SIG-M5 treated with dmso at 0.1 percent for 504 hours (cell line): Measurements from ENCODE around the gene MEGF6.

Experiments
- DNase-seq: peaks from one replicate; lab custom pipeline; 2025; ENCODE audit not compliant: unreplicated experiment; lab: John Stamatoyannopoulos, UW

MEGF6 gene

GRCh38 chr1:3610527-3611169 is 660 bp downstream of the MEGF6 start:
- no peak for DNase-seq

DNA sequence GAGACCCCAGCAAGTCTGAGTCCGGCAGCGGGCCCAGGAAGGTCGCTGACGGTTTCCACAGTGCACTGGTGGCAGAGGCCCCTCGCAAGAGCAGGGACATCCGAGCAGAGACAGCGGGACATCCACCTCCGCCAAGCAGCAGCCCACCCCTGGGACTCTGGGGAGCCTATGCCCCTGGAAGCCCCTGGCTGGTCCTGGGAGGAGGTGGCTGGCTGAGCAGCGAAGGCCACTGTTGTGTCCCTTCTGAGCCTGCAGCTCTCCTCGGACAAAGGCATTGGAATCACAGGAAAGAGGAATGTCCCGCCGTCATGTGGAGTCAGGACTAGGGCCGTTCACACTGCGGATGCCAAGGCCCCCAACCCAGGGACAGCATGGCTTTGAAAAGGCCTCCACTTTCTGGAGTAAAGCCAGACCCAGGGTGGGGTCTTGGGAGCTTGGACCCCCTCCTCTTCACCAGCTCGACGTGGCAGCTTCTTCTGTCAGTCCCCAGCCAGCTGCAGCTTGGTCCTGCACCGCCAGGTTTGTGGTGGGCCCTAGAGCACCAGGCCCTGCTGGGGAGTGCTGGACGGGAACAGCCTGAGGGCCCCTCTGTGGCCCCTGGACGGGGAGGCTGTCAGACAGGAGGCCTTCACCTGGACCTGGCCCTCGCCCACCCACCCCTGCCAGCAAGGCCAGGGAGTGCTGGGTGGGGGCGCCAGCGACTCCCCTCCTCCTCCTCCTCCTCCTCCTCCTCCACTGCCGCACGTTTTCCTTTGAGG is 1.4 kb downstream of the MEGF6 start:
- no peak for DNase-seq

DNA sequence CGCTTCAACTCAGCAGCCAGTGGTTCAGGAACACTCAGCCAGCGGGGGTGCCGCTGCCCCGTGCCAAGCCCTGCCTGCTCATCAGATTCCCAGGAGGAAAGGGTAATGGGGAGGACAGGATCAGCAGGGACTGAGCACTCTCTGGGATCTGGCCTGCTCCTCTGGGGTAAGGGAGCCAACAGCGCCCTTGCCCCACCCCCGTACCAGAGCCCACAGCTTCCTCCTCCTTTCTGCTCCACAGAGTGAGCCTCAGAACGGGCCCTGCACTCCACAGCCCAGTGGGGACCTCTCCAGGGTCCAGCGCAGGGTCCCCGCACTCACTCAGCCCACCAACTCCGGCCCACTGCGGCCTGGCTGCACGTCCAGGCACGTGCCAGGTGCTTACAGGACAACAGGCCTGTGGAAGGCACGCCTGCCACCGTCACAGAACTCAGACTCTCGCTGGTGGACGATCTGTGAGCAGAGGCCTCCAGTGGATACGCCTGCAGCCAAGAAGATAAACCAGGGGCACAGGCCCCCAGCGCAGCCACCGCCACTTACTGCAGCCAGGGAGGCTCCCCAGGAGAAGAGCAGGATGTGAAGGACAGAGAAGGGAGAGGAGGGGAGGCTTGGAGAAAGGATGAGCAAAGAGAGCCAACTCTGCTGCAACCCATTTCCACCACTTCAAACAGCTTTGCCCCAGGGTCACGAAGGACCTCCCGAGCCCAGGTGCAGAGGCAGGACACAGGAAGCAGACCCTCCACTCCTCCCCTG is 2.1 kb downstream of the MEGF6 start:
- DNase-seq, result no peak

DNA sequence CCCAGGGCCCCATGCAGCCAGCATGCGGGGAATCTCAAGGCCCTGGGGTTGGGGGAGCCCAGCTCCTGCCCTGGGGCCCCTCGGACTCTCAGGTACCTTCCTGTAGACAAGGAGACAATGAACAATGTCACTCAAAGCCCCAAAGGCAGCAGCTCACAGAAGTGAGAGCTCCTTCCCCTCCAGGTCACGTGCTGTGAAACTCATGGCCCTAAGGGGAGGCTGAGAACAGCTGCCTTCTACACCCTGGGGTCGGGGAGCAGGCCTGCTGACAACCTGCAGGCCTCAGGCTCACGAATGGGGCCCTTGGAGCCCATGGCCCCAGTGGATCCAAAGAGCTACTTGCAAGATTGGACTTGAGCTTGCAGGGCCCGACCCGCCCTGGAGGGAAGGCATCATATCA is 3.2 kb downstream of the MEGF6 start:
- no peak for DNase-seq

DNA sequence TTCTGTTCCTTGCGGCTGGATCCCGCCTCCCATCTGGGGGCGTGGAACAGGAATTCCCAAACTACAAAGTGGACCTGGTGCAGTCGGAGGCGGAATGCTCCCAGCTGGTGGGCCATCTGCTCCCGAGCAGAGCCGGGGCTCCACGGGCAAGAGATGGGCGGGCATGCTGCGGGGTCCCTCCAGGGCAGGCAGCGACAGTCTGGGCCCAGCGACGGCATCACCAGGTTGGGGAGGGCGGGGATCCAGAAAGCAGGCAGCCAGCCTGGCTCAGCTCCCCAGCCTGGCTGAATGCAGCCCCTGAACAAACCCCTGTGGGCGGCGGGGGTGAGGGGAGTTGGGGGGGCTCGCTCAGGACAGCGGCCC is 3.6 kb downstream of the MEGF6 start:
- no peak for DNase-seq

GRCh38 chr1:3606779-3607702 is 4.3 kb downstream of the MEGF6 start:
- no peak for DNase-seq

DNA sequence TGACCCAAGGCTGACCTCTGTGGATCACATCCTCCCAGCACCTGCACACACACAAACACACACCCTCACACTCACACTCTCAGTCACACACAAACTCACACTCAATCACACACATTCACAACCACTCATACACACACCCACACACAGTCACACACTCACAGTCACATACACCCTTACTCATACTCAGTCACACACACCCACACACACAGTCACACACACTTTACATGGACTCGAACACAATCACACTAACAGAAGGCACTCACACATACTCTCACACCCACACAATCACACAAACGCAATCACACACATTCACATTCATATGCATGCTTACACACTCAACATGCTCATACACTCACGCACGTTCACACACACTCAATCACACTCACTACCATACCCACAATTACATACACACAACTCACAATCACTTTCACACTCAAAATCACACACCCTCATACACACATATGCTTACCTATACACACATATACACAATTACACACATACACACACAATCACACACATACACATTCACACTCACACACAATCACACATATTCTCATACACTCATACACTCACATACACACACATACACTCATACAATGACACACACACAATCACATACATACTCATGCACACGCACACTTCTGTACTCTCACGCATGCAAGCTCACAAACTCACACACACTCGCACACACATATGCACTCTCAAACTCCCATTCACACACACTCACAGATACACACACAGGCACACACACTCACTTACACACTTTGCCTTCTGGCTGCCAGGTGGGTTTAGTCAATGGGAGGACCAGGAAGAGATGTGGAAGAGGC is 6.1 kb downstream of the MEGF6 start:
- no peak for DNase-seq

GRCh38 chr1:3604468-3604974 is 6.8 kb downstream of the MEGF6 start:
- no peak for DNase-seq

DNA sequence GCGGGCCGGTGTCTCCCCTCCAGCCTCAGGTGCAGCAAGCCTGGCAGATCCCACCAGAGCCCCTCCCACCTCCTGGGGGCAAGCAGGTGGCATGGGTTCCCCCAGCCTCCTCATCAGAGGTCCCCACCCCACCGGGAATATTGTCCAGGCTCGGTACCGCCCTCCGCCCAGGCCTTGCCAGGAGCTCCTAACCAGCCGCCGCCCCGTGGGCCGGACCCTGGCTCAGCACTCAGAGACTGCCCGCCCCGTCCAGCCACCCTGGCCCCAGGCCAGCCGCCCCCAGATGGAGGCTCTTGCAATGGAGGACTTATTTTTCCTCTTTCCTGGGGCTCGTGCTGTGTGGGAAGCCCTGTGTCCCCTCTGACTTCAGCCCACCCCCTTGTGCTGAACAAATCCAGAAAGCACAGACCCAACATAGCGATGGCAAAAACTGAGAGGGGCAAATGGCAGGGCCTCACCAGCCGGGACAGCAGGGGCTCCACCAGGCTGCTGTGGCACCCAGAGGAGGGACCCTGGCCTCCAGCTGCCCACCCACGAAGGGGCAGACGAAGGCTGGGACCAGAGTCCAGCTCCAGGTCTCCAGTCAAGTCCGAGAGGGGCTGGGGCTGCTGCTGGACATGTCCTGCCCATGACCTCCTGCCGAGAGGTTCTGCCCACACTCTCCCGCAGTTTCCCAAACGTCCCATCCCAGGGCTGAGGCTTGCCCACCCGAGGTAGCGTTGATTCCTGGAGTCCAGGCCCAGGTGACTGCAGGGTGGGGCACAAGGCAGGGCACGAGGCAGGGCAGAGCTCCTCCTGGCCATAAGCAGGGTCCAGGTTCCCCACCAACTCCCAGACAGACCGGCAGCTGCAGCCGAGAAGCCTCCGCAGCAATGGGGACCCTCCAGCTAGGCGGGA is 7.5 kb downstream of the MEGF6 start:
- DNase-seq, result no peak

DNA sequence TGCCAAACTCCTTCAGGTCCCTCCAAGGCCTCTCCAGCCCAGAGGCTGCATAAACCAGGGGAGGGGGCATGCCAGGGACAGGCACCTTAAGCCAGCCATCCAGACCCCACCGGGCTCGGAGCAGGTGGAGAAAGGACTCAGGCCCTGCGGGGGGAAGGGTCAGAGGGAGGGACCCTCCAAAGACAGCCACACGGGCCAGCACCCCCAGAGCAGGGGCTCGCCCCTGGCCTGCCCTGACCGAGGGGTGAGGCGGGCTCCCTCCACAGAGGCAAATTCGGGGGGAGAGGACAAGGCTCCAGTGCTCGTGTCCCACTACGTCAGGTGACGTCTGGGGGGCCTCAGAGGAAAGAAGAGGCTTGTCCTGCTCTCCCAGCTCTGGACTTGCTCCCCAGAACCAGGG is 8.2 kb downstream of the MEGF6 start:
- DNase-seq, result no peak

DNA sequence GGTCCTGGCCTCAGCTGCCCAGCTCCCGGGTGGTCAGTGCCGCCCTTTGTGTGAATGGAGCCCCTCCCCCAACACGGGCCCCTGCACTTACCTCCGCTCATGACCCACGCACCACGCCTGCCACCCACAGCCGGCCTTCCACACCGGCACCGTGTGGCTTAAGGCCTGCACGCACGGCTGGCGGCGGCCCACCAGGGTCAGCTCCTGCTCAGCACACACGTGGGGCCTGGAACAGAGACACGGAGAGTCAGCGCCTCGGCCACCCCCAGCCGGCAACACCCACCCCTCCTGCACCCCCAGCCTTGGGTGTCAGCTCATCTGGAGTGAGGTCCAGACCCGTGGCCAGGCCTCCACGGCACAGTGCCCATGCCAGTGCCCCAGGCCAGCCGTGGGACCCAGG is 8.9 kb downstream of the MEGF6 start:
- no peak for DNase-seq

- DNase-seq, result no peak
These were observed 9.6 kb downstream of the MEGF6 start for GRCh38 chr1:3601743-3602142.

DNA sequence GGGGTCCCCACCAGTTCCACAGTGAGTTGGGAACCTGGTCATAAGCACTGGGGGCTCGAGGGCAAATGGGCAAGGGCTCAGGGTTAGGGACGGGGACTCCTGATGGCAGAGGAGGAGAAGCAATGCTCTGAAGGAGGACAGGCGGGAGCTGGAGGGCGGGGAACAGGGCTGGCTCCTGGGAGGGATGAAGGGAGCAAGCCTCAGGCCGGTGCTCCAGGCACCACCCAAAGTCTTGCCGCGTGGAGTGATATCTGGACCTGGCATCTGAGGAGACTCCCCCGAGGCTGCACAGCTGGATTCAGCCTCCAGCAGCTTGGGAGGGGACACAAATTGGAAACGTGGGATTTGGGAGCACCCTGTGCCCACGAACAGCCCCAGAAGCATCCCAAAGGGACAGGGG is 11.0 kb downstream of the MEGF6 start:
- no peak for DNase-seq

DNA sequence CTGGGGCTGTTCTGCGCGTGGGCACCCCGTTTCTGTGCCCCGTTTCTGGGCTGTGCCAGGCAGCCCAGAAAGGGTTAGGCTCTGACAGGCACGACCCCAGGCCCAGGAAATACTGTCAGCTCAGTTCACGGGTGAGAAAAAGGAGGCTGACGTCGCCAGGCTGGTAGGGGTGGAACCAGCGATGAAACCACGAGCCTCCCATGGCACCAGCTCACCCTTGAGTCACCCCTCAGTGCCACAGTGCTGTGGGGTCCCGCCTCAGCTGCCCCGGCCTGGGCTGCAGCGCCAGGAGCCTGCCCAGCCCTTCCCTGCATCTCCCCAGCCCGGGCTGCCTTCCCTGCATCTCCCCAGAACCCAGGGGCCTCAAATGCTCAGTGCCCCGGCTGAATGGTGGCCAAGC is 11.5 kb downstream of the MEGF6 start:
- no peak for DNase-seq

DNA sequence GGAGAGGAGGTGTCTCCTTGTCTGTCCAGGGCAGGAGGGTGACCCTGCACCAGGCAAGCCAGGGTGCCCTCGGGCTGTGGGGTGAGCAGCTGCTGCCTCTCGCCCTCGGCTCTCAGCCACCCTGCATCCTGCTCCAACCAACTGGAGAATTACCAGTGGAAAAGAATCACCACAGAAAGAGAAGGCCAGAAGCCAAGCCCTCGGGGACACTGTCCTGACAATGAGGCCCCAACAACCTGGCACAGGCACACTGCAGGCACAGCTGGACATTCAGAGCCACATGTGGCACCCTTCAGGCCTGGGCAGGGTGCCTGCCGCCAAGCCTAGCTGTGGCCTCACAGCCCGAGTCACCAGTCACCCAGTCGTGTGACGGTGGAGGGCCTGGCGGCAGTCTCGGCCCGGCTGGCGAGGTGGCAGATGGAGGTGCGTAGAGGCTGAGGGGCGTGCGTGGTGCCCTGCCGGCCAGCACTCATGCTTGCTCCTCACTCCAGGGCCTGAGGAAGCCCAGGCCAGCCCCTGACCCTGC is 12.0 kb downstream of the MEGF6 start:
- no peak for DNase-seq

- no peak for DNase-seq
These were observed 12.6 kb downstream of the MEGF6 start for GRCh38 chr1:3598522-3599285.

DNA sequence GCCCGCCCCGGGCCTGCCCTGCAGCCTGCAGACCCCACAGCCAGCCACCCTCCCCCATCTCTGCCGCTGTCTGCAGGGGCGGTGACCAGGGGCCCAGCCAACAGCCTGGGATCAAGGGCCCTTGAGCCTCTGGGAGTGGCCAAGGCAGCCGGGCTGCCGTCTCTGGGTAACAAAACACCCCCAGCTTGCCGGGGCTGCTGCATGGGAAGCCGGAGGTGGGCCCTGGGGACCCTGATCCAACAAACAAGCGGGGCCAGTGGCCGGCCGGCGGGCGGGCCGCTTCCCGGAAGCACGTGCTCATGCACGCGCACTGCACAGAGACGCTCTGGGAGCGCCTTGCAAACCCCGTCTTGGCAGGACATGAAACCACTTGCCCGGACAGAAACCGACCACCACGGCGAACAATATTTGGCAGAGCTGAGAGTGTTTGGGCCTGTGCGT is 13.2 kb downstream of the MEGF6 start:
- DNase-seq, result no peak

DNA sequence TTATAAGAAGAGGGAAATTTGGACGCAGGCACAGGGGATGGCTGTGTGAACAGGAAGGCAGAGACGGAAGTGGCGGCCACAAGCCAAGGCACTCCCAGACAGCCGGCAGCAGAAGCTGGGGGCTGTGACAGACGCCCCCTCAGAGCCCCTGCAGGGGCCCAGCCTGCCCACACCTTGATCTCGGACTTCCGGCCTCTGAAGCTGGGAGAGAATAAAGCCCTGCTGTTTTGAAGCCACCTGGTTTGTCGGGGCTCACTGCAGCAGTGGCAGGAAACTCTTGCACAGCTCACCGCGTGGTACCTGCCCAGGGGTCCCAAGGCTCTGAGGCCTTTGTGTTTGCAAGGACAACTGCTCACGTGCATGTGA is 13.7 kb downstream of the MEGF6 start:
- DNase-seq, result no peak
